Measurements from ENCODE around the gene ZNF221. TPM values are rescaled to one million over a fixed set of nuclear protein-coding genes. Genes with fewer than 3 reads are reported as not detected.

The ZNF221 gene
- 10 to 100 TPM in 1 of 4 donors, 1 to 10 TPM in 3; 4.2 to 14.3 (median 6.2) TPM for total RNA-seq

GRCh38 chr19:43950834-43951645, at the start of gene ZNF221:
Gene ZNF221, plus strand, starts transcription at chr19:43951228. Its CDS starts 11,499 bp downstream, at chr19:43962727.
- peaks cover 0 to 7% (median 0%) of the 10 kb centered on the region in 3 donors for H3K4me1 ChIP-seq
- peaks cover 0 to 33% of the 10 kb centered on the region in 2 donors for H3K36me3 ChIP-seq
- 0 to 1% methylated on average over 7 to 22 of the region's 40 CpGs for WGBS, 2 donors (ENCODE audit: low coverage in 1 of 2)
- peak; percentile 99 for ATAC-seq
- H3K27me3 ChIP-seq: peaks cover 12% of the 10 kb centered on the region
- peak within 1 kb of the TSS; percentile 55 to 88 (median 79) for H3K27ac ChIP-seq
- TF ChIP-seq POLR2A (IDR thresholded peaks at IDR 0.05) (no peak), CTCF (IDR thresholded peaks at IDR 0.05) (peak in 3 of 4 experiments; percentile 54 to 63 (median 59)), EP300 (IDR thresholded peaks at IDR 0.05) (no peak), POLR2AphosphoS5 (IDR thresholded peaks at IDR 0.05) (peak; percentile 87)
- H3K4me3 ChIP-seq: peak within 1 kb of the TSS; percentile 61 to 83
- H3K9me3 ChIP-seq: peaks cover 0 to 56% (median 0%) of the 10 kb centered on the region in 3 donors

GRCh38 chr19:43901395-43902390, 49.3 kb upstream of the ZNF221 start:
- peak; percentile 85 for ATAC-seq
- WGBS, 2 donors (ENCODE audit: low coverage in 1 of 2): 23 to 38% methylated on average over 13 to 16 of the region's 39 CpGs
- peaks cover 0 to 24% of the 10 kb centered on the region in 2 donors for H3K36me3 ChIP-seq
- no peaks in the 10 kb centered on the region for H3K27me3 ChIP-seq
- H3K9me3 ChIP-seq: peaks cover 1 to 77% (median 2%) of the 10 kb centered on the region in 3 donors
- TF ChIP-seq POLR2A (IDR thresholded peaks at IDR 0.05) (no peak), POLR2AphosphoS5 (IDR thresholded peaks at IDR 0.05) (no peak), CTCF (IDR thresholded peaks at IDR 0.05) (no peak), EP300 (IDR thresholded peaks at IDR 0.05) (no peak)
- H3K27ac ChIP-seq: peak overlapping the region in 3 of 4 donors; percentile 44 to 64 (median 47)
- H3K4me3 ChIP-seq: peak overlapping the region; percentile 45 to 49
- peaks cover 0 to 11% (median 0%) of the 10 kb centered on the region in 3 donors for H3K4me1 ChIP-seq

GRCh38 chr19:43902399-43902798, 48.6 kb upstream of the ZNF221 start:
- Histone ChIP-seq H3K4me1 (peaks cover 0 to 11% (median 0%) of the 10 kb centered on the region in 3 donors), H3K27me3 (no peaks in the 10 kb centered on the region), H3K36me3 (peaks cover 0 to 17% of the 10 kb centered on the region in 2 donors), H3K4me3 (peak overlapping the region in 1 of 2 donors; percentile 49), H3K27ac (no peak overlapping the region), H3K9me3 (peaks cover 2 to 77% (median 3%) of the 10 kb centered on the region in 3 donors)
- WGBS, 2 donors (ENCODE audit: low coverage in 1 of 2): 82 to 93% methylated on average over 4 of the region's 4 CpGs
- no peak for TF ChIP-seq CTCF (IDR thresholded peaks at IDR 0.05)
- no peak for TF ChIP-seq POLR2A (IDR thresholded peaks at IDR 0.05)
- ATAC-seq: no peak

- H3K9me3 ChIP-seq: peaks cover 2 to 86% (median 3%) of the 10 kb centered on the region in 3 donors
Observed at GRCh38 chr19:43905897-43906296, 45.1 kb upstream of the ZNF221 start.

More at GRCh38 chr19:43905897-43906296, 45.1 kb upstream of the ZNF221 start:
- no peak overlapping the region for H3K4me3 ChIP-seq
- TF ChIP-seq POLR2AphosphoS5 (IDR thresholded peaks at IDR 0.05): no peak
- no peak for TF ChIP-seq EP300 (IDR thresholded peaks at IDR 0.05)
- no peak for TF ChIP-seq CTCF (IDR thresholded peaks at IDR 0.05)
- TF ChIP-seq POLR2A (IDR thresholded peaks at IDR 0.05): no peak
- ATAC-seq: no peak
- H3K27ac ChIP-seq: no peak overlapping the region
- no peaks in the 10 kb centered on the region for H3K36me3 ChIP-seq
- 100% methylated on average over 1 to 5 of the region's 5 CpGs for WGBS, 2 donors (ENCODE audit: low coverage in 1 of 2)
- H3K27me3 ChIP-seq: no peaks in the 10 kb centered on the region
- peaks cover 0 to 10% (median 0%) of the 10 kb centered on the region in 3 donors for H3K4me1 ChIP-seq

All from gastroesophageal sphincter (tissue), 4 donors.